Measurements from ENCODE around the gene CTIF.

GRCh38 chr18:48624856-48625255 is 86.0 kb downstream of the CTIF start:
- TF ChIP-seq CTCF (IDR thresholded peaks at IDR 0.05) (no peak), POLR2A (IDR thresholded peaks at IDR 0.05) (no peak)
